Gastrocnemius medialis (tissue), 4 donors: Measurements from ENCODE around the gene ATP6V1B1.

Experiments used
- POLR2A ChIP-seq, 2 donors: fragments of 450-650 bp; IDR thresholded peaks; one replicate each; pipeline ENCODE4 v1.6.1; 2017; ENCODE audit warnings: antibody characterized with exemption in 2 of 2, mild to moderate bottlenecking in 2 of 2, moderate library complexity in 2 of 2
- TF ChIP-seq, protein P1 (sequence below), 5 experiments: fragments of 450-650 bp in 3 of 5; fragments of 200-600 bp in 2 of 5; sonication (generic) in 2 of 5; IDR thresholded peaks in 4 of 5; conservative IDR thresholded peaks in 1 of 5; 1 replicate in 4 of 5; 2 replicates in 1 of 5; pipeline ENCODE4 v1.5.1; 2016 to 2019; ENCODE audit warnings: antibody characterized with exemption in 5 of 5, mild to moderate bottlenecking in 3 of 5, moderate library complexity in 3 of 5

GRCh38 chr2:70916291-70916690 is 19.4 kb upstream of the ATP6V1B1 start:
- TF ChIP-seq POLR2A (IDR thresholded peaks at IDR 0.05), result no peak
- TF ChIP-seq, protein P1, sequence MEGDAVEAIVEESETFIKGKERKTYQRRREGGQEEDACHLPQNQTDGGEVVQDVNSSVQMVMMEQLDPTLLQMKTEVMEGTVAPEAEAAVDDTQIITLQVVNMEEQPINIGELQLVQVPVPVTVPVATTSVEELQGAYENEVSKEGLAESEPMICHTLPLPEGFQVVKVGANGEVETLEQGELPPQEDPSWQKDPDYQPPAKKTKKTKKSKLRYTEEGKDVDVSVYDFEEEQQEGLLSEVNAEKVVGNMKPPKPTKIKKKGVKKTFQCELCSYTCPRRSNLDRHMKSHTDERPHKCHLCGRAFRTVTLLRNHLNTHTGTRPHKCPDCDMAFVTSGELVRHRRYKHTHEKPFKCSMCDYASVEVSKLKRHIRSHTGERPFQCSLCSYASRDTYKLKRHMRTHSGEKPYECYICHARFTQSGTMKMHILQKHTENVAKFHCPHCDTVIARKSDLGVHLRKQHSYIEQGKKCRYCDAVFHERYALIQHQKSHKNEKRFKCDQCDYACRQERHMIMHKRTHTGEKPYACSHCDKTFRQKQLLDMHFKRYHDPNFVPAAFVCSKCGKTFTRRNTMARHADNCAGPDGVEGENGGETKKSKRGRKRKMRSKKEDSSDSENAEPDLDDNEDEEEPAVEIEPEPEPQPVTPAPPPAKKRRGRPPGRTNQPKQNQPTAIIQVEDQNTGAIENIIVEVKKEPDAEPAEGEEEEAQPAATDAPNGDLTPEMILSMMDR (IDR thresholded peaks at IDR 0.05 in 4 of 5, conservative IDR thresholded peaks at IDR 0.05 in 1 of 5), result no peak
